Panc1 (cell line): ENCODE data around the gene ATP5PF.

Source experiments
- POLR2AphosphoS5 ChIP-seq: IDR thresholded peaks from 2 replicates; pipeline ENCODE4 v1.6.1; 2012; ENCODE audit warnings: mild to moderate bottlenecking, low read depth, low read length, moderate library complexity
- TCF7L2 ChIP-seq: IDR thresholded peaks from 2 replicates; pipeline ENCODE4 v1.6.1; 2011; ENCODE audit warnings: mild to moderate bottlenecking, low read depth, low read length, inconsistent platforms
- TF ChIP-seq, protein P1 (sequence below): fragments of 450-650 bp; IDR thresholded peaks from 2 replicates; pipeline ENCODE4 v1.5.1; 2017; ENCODE audit warnings: mild to moderate bottlenecking
- TF ChIP-seq, protein P2 (sequence below), 2 experiments: IDR thresholded peaks; 2 replicates each; pipeline ENCODE4 v1.6.1; 2011 to 2012; ENCODE audit warnings: low read depth in 2 of 2, control low read depth in 1 of 2, low read length in 1 of 2, mild to moderate bottlenecking in 1 of 2, moderate library complexity in 1 of 2; ENCODE audit not compliant: insufficient read depth in 1 of 2

DNA sequence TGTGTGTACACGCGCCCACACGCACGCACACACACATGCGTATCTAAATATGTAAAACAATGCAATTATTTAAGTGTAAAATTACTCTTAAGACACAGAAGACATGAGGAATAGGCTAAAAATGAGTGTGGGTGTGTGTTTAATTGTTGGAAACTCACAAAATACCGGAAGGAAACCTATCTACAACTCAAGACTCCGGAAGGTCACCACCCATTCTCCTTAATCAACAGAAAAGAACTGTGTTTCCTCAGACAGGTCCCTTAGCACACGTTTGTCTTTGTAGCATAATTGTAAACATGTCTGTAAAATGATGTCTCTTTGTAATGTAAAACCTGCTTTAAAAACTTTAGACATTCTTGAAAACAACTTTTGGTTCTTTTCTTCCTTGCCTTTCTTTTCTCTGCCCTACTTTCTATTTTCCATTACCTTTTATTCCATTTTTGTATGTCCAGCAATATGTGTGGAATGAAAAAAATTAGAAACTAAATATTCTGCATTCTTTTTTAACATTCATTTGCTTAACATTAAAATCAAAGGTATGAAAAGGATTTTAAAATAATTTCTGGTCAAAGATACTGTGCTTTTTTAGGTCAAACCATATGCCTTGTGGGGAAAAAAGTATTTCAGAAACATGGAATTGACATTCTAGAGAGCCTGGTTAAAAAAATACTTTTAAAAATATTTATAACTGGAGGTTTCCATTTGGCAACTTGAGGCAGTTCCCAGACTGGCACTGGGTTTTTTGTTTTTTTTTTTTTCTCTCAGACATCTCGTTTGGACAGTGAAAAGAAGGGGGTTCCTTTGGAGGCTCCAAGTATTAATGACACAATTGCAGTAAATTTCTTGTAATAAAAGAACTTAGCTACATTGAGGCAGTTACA, 46.2 kb downstream of the ATP5PF start:
- TF ChIP-seq POLR2AphosphoS5: no peak
- TF ChIP-seq, protein P1, sequence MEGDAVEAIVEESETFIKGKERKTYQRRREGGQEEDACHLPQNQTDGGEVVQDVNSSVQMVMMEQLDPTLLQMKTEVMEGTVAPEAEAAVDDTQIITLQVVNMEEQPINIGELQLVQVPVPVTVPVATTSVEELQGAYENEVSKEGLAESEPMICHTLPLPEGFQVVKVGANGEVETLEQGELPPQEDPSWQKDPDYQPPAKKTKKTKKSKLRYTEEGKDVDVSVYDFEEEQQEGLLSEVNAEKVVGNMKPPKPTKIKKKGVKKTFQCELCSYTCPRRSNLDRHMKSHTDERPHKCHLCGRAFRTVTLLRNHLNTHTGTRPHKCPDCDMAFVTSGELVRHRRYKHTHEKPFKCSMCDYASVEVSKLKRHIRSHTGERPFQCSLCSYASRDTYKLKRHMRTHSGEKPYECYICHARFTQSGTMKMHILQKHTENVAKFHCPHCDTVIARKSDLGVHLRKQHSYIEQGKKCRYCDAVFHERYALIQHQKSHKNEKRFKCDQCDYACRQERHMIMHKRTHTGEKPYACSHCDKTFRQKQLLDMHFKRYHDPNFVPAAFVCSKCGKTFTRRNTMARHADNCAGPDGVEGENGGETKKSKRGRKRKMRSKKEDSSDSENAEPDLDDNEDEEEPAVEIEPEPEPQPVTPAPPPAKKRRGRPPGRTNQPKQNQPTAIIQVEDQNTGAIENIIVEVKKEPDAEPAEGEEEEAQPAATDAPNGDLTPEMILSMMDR: no peak
- TF ChIP-seq, protein P2, sequence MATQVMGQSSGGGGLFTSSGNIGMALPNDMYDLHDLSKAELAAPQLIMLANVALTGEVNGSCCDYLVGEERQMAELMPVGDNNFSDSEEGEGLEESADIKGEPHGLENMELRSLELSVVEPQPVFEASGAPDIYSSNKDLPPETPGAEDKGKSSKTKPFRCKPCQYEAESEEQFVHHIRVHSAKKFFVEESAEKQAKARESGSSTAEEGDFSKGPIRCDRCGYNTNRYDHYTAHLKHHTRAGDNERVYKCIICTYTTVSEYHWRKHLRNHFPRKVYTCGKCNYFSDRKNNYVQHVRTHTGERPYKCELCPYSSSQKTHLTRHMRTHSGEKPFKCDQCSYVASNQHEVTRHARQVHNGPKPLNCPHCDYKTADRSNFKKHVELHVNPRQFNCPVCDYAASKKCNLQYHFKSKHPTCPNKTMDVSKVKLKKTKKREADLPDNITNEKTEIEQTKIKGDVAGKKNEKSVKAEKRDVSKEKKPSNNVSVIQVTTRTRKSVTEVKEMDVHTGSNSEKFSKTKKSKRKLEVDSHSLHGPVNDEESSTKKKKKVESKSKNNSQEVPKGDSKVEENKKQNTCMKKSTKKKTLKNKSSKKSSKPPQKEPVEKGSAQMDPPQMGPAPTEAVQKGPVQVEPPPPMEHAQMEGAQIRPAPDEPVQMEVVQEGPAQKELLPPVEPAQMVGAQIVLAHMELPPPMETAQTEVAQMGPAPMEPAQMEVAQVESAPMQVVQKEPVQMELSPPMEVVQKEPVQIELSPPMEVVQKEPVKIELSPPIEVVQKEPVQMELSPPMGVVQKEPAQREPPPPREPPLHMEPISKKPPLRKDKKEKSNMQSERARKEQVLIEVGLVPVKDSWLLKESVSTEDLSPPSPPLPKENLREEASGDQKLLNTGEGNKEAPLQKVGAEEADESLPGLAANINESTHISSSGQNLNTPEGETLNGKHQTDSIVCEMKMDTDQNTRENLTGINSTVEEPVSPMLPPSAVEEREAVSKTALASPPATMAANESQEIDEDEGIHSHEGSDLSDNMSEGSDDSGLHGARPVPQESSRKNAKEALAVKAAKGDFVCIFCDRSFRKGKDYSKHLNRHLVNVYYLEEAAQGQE (IDR thresholded peaks at IDR 0.05; ENCODE audit: insufficient read depth in 1 of 2, low read depth in 2 of 2, low read length in 1 of 2): no peak
- TF ChIP-seq TCF7L2: no peak
